GM18907 (cell line): Measurements from ENCODE around the gene FHDC1.

Experiments
- ATAC-seq: cut with Tn5 transposase; IDR thresholded peaks from one replicate; pipeline ENCODE4 v1.9.1; 2021; ENCODE audit warnings: mild to moderate bottlenecking, moderate library complexity; ENCODE audit not compliant: unreplicated experiment

The FHDC1 gene

DNA sequence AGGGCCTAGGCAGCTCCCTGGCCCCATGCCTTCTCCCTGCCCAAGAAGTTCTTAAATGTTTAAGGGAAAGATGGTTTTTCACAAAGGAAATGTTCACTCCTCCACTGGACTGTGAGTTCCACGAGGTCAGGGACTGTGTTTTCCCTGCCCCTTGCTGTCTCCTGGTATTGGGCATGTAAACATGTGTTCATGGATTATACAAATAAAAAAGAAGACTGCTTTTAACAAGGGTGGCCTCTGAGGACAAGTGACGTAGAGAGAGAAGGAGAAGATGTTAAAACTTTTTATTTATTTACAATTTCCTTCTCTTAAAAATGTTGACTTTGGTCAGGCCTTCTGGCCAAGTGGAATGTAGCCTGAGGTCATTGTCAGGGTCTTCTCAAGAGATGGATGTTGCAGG is 66.0 kb downstream of the FHDC1 start:
- no peak for ATAC-seq

- no peak for ATAC-seq
Observed at GRCh38 chr4:153004081-153004850, 68.1 kb downstream of the FHDC1 start.

DNA sequence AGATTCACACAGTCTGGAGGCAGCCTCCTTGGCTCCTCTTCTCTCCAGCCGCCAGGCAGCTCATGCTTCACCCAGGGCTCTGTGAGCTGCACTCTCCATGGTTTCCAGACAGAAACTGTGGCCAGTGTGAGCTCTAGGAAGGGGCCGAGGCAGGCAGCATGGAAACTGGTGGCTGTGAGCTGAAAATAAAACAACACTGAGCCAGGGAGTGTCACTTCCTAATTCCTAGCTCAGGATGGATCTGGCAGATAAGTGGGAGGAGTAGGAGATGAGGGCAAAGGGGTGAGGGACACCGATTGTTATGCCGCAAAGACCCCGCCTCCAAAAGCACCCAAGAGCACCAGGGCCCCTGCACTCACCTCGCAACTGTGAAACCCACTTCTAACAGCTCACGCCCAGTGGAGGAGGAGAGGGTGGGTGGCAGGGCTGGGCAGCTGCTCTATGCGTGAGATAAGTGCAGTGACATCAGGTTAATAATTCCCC is 69.8 kb downstream of the FHDC1 start:
- ATAC-seq, result no peak

- ATAC-seq, result peak; percentile 94
Observed at GRCh38 chr4:153008578-153009199, 72.6 kb downstream of the FHDC1 start.

- ATAC-seq, result no peak
Observed at GRCh38 chr4:153010146-153010545, 74.0 kb downstream of the FHDC1 start.

- no peak for ATAC-seq
Observed at GRCh38 chr4:153013202-153013977, 77.3 kb downstream of the FHDC1 start.

DNA sequence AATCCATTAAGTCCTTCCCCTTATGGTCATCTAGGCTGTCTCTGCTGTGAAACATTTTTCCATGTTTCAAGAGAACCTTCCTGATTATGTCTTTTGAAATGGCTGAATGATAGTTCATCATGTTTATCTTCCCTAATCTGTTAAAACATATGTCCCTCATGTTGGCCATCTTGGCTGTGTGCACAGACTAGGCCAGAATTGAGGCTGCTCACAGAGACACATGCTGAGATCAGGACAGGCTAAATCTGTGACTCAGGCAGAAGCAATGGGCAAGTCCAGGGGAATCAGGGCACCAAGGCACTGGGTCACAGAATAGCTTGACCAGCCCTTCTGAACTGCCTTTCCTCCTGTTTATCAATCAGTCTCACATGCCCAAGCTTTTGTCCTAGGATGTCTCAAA is 78.3 kb downstream of the FHDC1 start:
- no peak for ATAC-seq

DNA sequence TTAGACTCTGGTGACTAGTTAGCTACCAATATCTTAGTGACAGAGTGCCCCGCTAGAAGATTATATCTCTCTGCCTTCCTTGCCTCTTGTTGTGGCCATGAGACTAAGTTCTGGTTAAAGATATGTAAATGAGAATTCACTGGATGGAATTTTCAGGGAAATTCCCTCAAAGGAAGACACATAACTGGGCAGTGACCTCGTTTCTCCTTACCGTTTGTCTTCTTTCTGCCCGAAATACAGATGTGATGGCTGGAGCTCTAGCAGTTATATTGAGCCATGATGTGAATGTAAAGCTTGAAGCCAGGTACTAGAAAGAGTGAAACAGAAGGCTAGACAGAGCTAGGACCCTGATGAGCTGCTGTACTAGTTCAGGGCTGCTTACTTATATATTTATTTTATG is 80.5 kb downstream of the FHDC1 start:
- ATAC-seq, result no peak

DNA sequence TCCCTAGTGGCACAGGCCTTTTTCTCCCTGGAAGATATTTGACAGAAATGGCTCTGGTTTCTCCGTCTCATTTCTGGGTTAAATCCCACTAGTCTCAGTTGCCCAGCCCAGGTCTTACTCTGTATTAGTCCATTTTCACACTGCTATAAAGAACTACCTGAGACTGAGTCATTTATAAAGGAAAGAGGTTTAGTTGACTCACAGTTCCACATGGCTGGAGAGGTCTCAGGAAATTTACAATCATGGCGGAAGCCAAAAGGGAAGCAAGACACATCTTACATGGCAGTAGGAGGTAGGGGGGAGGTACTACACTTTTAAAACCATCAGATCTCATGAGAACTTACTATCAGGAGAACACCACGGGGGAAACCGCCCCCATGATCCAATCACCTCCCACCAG is 81.9 kb downstream of the FHDC1 start:
- no peak for ATAC-seq

DNA sequence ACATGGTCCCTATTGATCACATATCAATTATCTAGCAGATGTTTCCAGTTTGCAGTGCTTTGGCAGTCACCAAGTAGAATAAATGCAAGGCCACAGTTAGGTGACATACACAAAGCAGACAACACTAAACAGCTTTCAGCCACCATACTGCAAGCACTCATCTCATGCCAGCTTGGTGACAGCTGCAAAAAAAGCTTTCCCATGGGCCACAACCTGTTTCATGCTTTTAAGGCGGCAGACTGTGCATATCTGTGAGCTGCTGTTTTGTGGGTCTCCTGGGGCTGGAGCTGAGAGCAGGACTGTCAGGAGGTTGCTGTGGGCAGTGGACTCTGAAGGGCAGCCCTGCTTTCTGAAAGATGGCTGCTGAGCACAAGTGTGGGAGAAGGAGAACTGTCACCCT is 82.6 kb downstream of the FHDC1 start:
- ATAC-seq, result no peak

- ATAC-seq, result no peak
Observed at GRCh38 chr4:153019906-153020305, 83.8 kb downstream of the FHDC1 start.

DNA sequence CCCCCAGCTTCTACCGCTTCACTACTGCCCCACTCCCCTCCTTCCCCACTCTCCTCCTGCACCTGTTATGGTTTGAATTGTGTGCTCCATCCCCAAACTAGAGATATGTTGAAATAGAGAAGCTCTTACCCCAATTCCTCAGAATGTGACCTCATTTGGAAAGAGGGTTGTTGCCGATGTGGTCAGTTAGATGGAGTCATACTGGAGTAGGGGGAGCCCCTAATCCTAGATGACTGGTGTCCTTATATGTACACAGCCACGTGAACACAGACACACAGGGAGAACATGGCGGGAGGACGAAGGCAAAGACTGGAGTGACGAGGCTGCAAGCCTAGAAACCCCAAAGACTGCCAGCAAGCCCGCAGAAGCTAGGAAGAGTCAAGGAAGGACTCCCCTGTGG is 84.3 kb downstream of the FHDC1 start:
- no peak for ATAC-seq

GRCh38 chr4:153021276-153021675 is 85.2 kb downstream of the FHDC1 start:
- no peak for ATAC-seq

- no peak for ATAC-seq
Observed at GRCh38 chr4:153022241-153022715, 86.2 kb downstream of the FHDC1 start.

DNA sequence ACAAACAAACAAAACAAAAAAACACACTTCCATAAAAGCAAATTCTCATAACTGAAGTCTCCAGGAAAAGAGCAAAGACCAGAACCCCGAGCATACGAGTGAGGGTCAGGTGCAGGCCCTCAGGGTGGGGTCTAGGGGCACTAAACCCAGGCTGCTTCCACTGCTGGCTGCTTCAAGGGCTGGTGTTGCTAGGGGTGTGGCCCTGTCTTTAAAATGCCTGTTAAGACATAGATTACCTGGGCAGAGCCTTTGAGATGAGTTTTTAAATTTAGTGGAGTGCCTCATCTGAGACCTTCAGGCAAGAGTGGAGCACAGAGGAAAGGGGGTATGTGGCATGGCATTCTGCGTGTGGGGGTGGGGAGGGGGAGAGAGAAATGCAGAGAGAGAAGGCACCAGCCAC is 87.0 kb downstream of the FHDC1 start:
- ATAC-seq, result no peak

DNA sequence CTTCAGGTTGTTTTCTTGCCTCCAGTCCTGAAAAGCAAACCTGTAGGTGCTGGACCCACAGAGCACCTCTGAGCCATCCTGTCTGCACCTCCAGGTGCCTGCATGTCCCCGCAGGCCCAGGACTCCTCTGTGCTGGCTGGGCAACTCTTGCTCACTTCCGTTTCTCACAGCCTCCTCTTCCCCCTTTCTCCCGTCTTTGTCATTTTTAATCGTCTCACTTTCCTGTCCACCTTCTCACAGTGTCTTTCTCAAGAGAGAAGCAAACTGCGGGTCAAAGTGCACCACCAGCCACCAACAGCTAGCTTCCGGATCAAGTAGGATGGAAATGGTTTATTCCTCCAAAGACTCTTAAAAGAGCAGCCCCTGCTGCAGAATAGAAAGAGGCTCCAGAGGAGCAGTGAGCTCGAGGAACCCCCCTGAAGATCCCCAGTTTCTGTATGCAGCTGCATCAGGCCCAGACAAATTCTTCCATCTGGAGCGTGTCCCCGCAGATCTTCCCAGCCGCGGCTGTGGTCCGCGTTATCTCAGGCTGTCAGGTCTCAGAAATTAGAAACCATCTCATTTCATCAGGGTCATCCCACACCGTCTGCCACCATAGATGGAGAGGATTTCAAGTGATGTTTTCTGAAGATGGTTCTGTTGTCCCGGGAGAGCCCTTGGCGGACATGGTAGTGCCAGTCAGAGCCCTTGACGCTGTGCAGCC is 87.7 kb downstream of the FHDC1 start:
- ATAC-seq, result no peak

GRCh38 chr4:153024466-153024865 is 88.3 kb downstream of the FHDC1 start:
- ATAC-seq, result no peak

DNA sequence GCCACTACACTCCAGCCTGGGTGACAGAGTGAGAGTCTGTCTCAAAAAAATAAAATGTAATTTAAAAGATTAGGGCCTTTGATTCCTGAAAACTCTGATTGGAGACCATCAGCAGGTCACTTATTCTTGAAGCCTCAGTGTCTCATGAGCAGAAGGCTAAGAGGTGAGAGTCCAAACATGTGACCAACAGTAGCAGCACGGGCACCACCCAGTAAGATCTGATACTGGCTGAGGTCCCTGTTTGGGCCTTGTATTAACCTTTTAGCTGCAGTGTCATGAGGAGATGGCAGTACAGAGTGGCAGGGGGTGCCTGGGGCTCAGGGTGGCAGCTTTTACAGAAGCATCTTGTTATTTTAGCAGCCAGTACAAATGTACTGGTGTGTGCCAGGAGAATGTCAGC is 89.3 kb downstream of the FHDC1 start:
- ATAC-seq, result no peak

DNA sequence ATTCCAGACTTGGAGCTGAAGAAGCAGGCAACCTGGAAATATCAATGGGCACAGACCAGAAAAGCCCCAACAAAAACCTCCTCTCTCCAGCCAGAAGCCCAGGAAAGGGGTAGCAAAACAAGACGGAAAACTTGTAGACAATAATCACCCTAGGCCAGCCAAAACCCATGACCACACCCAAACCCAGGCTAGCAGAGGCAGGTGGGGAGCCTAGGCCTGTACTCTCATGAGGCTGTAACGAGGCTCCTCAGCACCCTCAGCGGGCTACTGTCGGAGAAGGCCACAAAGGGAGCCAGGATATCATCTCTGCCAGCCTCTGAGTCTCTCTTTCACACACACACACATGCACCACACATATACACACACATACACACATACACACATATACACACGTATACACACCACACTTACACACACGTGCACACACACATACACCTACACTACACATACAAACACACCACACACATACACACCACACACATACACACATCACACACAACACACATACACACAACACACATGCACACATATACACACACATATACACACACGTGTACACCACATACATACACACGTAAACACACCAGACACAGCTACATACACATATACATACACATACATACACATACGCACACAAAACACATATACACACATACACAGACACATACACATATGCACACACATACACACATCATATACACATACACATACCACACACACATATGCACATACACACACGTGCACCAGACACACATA is 90.6 kb downstream of the FHDC1 start:
- ATAC-seq, result no peak

DNA sequence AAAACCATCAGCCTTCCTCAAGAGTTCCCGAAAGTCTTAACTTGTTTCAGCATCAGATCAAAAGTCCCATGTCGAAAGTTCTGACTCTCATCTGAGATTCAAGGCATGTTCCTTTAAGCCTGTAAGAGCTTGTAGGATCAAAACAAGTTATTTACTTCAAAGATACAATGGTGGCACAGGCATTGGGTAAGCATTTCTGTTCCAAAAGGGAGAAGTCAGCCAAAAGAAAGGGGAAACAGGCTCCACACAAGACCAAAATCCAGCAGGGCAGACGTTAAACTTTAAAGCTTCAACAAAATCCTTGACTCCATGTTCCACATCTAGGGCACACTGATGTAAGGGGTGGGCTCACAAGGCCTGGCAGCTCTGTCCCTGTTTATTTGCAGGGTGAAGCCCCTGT is 91.7 kb downstream of the FHDC1 start:
- no peak for ATAC-seq
